Measurements from ENCODE around the gene MCMBP.
"Not testable (repeated sequence)": the region's sequence is repeated elsewhere in the genome, so short reads cannot be mapped to it uniquely, and the experiment has no call there.

The MCMBP gene

GRCh38 chr10:119872860-119873681 is 428 bp upstream of the MCMBP start:
- ATAC-seq, result peak; percentile 94

GRCh38 chr10:119871881-119872609 is 598 bp downstream of the MCMBP start:
- ATAC-seq, result peak; percentile 36 to 37

GRCh38 chr10:119869398-119869797 is 3.2 kb downstream of the MCMBP start:
- not testable (repeated sequence) for ATAC-seq

- no peak for ATAC-seq
Measured at GRCh38 chr10:119867317-119867716, 5.3 kb downstream of the MCMBP start.

DNA sequence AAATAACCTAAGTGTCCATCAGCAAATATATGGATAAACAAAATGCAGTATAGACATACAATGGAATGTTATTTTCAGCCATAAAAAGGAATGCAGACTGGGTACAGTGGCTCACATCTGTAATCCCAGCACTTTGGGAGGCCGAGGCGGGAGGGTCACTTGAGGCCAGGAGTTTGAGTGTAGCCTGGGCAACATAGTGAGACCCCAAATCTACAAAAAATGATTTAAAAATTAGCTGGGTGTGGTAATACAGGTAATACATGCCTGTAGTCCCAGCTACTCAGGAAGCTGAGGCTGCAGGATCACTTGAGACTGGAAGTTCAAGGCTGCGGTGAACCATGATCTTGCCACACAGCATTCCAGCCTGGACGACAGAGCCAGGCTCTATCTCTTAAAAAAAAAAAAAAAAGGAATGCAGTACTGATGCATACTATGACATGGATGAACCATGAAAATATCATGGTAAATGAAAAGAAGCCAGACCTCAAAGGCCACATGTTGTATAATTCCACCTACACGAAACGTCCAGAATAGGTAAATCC is 6.9 kb downstream of the MCMBP start:
- no peak for ATAC-seq

GRCh38 chr10:119863951-119864565 is 8.6 kb downstream of the MCMBP start:
- ATAC-seq, result no peak

- peak; percentile 48 for ATAC-seq
Measured at GRCh38 chr10:119862524-119862923, 10.1 kb downstream of the MCMBP start.

DNA sequence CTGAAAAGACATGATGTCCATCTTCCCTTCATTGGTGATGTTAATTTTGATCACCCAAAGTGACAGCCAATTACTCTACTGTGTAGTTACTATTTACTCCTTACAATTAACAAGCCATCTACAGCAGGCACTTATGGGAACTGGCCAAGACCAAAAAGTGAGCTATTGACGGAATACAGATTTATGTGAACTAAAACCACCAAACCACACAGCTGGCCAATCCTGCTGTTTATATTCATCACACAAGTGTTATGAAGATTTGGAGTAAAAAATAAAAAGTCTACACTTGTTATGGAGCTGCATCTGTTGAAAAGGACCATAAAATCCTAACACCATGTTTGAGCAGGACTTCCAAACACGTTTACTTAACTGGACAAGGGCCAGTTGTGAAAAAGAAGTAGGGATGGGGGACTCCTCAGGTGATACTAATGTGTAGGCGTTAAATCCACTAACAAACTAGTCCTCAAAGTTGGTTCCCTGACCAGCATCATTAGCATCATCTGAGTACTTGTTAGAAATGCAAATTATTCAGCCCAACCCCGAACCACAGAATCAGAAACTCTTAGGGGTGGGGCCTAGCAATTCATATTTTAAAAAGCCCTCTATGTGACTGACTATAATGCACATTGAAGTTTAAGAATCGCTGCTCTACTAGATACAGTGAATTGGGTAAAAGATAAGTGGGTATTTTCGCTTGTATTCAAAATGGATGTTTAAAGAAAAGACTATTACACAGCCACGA is 11.6 kb downstream of the MCMBP start:
- ATAC-seq, result peak; percentile 21 to 69

GRCh38 chr10:119859420-119860258 is 13.0 kb downstream of the MCMBP start:
- peak in 1 of 2 donors; percentile 41 for ATAC-seq

DNA sequence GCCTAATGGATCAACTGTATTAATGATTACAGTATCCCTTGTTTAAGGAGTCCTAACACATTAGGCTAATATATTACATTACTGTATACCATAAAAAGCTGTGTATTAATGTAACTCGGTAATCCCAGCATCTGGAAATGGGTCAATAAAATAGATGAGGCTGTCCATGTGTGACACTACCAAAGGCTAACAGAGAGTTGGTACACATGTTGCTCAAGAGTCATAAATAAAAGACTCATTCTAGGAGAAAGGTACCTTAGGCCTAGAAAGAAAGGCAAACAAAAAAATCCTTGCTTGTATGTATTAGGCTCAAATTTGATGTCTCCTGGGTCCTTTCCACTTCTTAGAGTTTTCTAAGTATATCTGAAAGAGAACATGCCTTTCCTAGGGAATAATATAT is 14.6 kb downstream of the MCMBP start:
- ATAC-seq, result no peak

DNA sequence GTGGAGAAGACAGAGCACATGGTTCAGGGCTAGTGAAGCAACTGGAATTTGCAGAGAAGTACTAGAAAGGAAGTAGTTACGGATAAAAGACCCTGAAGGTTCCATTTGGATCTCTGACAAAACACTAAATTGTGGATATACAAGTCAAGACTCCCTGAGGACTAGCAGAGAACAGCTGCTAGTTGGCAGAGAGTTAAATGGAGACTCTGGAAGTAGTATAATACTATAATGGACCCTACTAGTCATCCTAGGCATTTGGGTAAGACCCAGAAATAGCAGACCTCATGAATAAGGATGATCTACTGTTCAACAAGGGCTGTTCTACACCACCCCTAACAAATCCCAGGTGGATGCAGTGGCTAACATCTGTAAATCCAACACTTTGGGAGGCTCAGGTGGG is 19.1 kb downstream of the MCMBP start:
- no peak for ATAC-seq

- ATAC-seq, result no peak
Measured at GRCh38 chr10:119852822-119853221, 19.8 kb downstream of the MCMBP start.

DNA sequence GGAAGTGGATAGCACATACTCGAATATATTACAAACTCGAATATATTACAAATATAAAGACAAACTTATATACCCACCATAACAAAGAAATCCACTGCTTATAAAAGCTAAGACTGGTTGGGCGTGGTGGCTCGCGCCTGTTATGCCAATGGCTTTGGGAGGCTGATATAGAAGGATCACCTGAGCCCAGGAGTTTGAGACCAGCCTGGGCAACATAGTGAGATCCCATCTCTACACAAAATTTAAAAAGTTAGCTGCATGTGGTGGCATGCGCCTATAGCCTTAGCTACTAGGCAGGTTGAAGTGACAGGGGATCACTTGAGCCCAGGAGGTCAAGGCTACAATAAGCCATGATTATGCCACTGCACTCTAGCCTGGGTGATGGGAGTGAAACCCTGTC is 20.4 kb downstream of the MCMBP start:
- ATAC-seq, result no peak

DNA sequence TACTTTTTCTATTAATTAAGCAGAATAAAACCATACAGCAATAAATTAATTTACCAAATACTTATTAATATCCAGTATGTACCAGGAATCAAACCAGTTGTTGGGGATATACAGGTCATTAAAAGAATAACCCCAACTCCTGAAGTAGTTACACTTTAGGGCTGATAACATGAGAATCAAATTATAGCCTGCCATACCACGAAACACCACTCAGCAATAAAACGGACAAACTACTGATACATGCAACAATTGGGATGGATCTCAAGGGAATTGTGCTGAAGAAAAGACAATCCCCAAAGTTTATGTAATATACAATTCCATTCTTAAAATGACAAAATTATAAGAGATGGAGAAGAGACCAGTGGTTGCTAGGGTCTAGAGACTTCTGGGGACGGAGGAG is 22.7 kb downstream of the MCMBP start:
- no peak for ATAC-seq

GRCh38 chr10:119849031-119849789 is 23.4 kb downstream of the MCMBP start:
- ATAC-seq, result no peak

GRCh38 chr10:119845656-119846055 is 27.0 kb downstream of the MCMBP start:
- ATAC-seq, result no peak

DNA sequence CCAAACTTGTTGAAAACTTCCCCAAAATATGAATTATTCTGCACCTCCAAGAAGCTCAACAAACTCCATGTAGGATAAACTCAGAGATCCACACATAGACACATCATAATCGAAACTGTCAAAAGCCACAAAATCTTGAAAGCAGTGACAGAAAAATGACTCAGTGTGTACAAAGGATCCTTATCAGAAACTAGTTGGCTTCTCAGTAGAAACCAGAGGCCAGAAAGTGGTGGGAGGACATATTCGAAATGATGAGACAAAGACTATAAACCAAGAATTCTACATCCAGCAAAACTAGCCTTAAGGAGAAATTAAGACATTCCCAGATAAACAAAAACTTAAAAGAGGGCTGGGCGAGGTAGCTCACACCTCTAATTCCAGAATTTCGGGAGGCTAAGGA is 38.5 kb downstream of the MCMBP start:
- peak; percentile 58 to 68 for ATAC-seq

DNA sequence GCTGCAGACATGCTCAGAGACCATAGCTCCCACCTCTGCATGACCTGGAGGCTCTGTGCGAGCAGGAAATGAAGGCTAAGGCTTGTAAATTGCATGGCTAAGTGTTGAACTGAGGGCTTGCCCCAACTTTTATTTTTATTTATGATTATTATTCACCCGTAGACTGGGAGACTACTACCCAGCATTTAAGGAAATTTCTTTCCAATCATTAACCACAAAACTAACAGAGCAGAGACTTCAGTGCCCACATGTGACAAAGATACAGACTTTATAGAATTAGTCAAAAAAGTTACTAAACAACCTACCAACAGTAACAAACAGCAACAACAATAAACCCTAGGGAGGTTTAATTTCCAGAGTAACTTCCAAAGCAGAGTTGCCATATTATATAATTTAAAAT is 39.7 kb downstream of the MCMBP start:
- ATAC-seq, result no peak

DNA sequence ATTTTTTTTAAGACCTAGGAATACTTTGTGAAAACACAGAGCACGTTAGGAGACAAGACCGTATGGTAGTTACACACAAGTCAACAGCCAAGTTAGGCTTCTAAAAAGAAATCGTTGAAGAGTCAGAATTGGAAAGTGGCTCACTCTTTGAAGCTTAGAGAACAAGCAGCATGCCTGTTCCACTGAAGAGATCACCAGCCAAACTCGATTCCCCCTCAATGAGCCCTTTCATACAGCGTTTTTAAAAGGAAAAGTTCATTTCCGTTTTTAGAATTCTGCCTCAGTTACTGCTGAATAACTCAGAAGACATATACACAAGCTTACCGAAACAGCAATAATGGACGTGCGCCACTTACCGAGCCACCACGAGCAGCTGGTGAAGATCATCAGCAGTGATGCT is 41.0 kb downstream of the MCMBP start:
- ATAC-seq, result no peak

GRCh38 chr10:119830851-119831250 is 41.8 kb downstream of the MCMBP start:
- ATAC-seq, result no peak

DNA sequence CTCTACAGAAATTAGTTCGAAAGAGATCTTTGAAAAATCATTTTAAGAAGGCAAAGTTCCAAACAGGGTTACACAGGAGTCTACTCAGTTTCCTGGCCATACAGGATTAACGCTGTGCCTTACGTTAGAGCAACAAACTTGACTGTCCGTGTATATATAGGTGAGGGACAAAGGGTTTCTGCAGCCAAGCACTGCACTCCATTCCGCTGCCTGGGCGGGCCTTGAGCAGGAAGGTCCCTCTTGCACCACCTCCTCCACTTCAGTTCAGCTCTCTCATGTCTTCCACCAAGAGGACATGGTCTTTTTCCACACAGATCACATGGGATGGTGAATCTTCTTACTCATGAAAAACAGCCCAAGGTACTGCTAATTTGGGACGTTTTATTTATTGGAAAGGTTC is 43.2 kb downstream of the MCMBP start:
- ATAC-seq, result no peak
